Activated CD4-positive, alpha-beta memory T cell treated with anti-CD3 and anti-CD28 coated beads for 36 hours (primary cell): ENCODE results near the gene ADAMTS3. TPM values are rescaled to one million over a fixed set of nuclear protein-coding genes. Genes with fewer than 3 reads are reported as not detected.
"Not testable (repeated sequence)": the region's sequence is repeated elsewhere in the genome, so short reads cannot be mapped to it uniquely, and the experiment has no call there.

Experiments
- CTCF ChIA-PET: fragments of 350-600 bp; sonication (Branson Sonifier 250); formaldehyde crosslinking; loops from one replicate; lab custom pipeline; 2021; ENCODE audit warnings: antibody characterized with exemption, inconsistent platforms; lab: Charles Lee
- POLR2A ChIA-PET: fragments of 350-600 bp; sonication (Branson Sonifier 250); formaldehyde crosslinking; loops from one replicate; lab custom pipeline; 2021; ENCODE audit warnings: antibody characterized with exemption; lab: Charles Lee
- DNase-seq: peaks from one replicate; pipeline ENCODE4 v3.0.0-alpha.2; 2020
- H3K27ac Mint-ChIP-seq: one replicate; pipeline ENCODE4 v1.8.0; 2021; ENCODE audit warnings: mixed read lengths
- H3K27me3 Mint-ChIP-seq: one replicate; pipeline ENCODE4 v1.8.0; 2021; ENCODE audit warnings: mixed read lengths
- H3K36me3 Mint-ChIP-seq: one replicate; pipeline ENCODE4 v1.8.0; 2021; ENCODE audit warnings: mixed read lengths
- H3K4me1 Mint-ChIP-seq: one replicate; pipeline ENCODE4 v1.8.0; 2021; ENCODE audit warnings: low read depth, mixed read lengths
- H3K4me3 Mint-ChIP-seq: one replicate; pipeline ENCODE4 v1.8.0; 2021; ENCODE audit warnings: mild to moderate bottlenecking, mixed read lengths
- H3K9me3 Mint-ChIP-seq: one replicate; pipeline ENCODE4 v1.8.0; 2021; ENCODE audit warnings: mixed read lengths
- intact Hi-C: fragments of 100-400 bp; cut with micrococcal nuclease; formaldehyde crosslinking; loops from one replicate; pipeline ENCODE4 v1.15.1; 2023
- total RNA-seq, 2 experiments: library from RNA; stranded (reverse); gene quantifications; one replicate each; pipeline ENCODE4 v1.2.3, GENCODE V29; 2021

ADAMTS3 gene
- total RNA-seq, 2 experiments from 2014 or later, result not detected

- DNase-seq, H3K4me1 Mint-ChIP-seq, intact Hi-C loops, H3K27ac Mint-ChIP-seq, H3K9me3 Mint-ChIP-seq, H3K36me3 Mint-ChIP-seq, CTCF ChIA-PET, H3K27me3 Mint-ChIP-seq, POLR2A ChIA-PET, H3K4me3 Mint-ChIP-seq: not testable (repeated sequence)
These were observed 143.1 kb downstream of the ADAMTS3 start for GRCh38 chr4:72425908-72426307.

DNA sequence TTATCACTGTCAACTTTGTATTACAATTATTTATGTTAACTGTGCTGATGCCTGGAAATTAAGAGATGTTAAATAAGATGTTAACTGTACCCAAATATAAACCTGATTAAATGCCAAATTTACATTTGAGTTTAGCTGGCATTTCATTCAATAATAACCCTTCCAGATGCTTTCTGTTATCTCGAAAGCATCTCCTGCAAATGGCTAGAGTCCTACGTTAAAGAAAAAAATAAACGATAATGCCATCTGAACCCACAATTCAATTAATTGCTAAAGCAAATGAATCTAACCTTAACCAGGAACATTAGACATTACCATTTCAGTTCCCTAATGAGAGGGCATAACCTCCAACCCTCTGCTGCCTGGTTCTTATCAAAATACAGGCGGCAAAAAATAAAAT is 145.0 kb downstream of the ADAMTS3 start:
- H3K4me3 Mint-ChIP-seq, result no peak overlapping the region
- no peak for DNase-seq
- H3K27me3 Mint-ChIP-seq, result no peaks in the 10 kb centered on the region
- intact Hi-C loops, result no loop called here
- H3K36me3 Mint-ChIP-seq, result no peaks in the 10 kb centered on the region
- H3K9me3 Mint-ChIP-seq, result no peaks in the 10 kb centered on the region
- H3K27ac Mint-ChIP-seq, result no peak overlapping the region
- H3K4me1 Mint-ChIP-seq, result no peaks in the 10 kb centered on the region
- ChIA-PET CTCF (no interaction called here), POLR2A (no interaction called here)

GRCh38 chr4:72422416-72422815 is 146.6 kb downstream of the ADAMTS3 start:
- Mint-ChIP-seq H3K27me3 (no peaks in the 10 kb centered on the region), H3K4me3 (no peak overlapping the region), H3K4me1 (no peaks in the 10 kb centered on the region), H3K36me3 (no peaks in the 10 kb centered on the region), H3K9me3 (no peaks in the 10 kb centered on the region), H3K27ac (no peak overlapping the region)
- DNase-seq, result no peak
- POLR2A ChIA-PET, result no interaction called here
- intact Hi-C loops, result no loop called here
- CTCF ChIA-PET, result no interaction called here

DNA sequence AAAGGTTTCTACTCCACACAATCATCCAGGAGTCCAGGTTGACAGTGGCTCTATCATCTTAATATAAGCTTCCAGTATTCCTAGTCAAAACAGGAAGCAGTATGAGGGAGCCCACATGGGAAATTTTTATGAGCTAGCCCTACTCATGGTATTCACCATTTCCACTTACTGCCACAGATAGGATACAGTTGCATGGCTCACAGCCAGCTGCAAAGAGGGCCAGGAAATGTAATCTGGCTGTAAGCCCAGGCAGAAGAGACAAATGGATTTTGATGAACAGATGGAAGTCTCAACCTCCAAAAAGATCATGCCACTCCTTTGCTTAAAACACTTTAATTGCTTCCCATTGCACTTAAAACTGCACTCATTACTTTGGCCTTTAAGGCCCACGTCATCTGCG is 150.6 kb downstream of the ADAMTS3 start:
- no peaks in the 10 kb centered on the region for H3K4me1 Mint-ChIP-seq
- no peak overlapping the region for H3K27ac Mint-ChIP-seq
- H3K4me3 Mint-ChIP-seq, result no peak overlapping the region
- no peaks in the 10 kb centered on the region for H3K27me3 Mint-ChIP-seq
- intact Hi-C loops, result no loop called here
- POLR2A ChIA-PET, result no interaction called here
- H3K9me3 Mint-ChIP-seq, result no peaks in the 10 kb centered on the region
- DNase-seq, result no peak
- no peaks in the 10 kb centered on the region for H3K36me3 Mint-ChIP-seq
- CTCF ChIA-PET, result no interaction called here

- H3K9me3 Mint-ChIP-seq, result no peaks in the 10 kb centered on the region
- ChIA-PET CTCF (no interaction called here), POLR2A (no interaction called here)
- H3K27ac Mint-ChIP-seq, result no peak overlapping the region
- DNase-seq, result no peak
- intact Hi-C loops, result no loop called here
- no peaks in the 10 kb centered on the region for H3K36me3 Mint-ChIP-seq
- H3K4me3 Mint-ChIP-seq, result no peak overlapping the region
- H3K4me1 Mint-ChIP-seq, result no peaks in the 10 kb centered on the region
- no peaks in the 10 kb centered on the region for H3K27me3 Mint-ChIP-seq
These were observed 158.9 kb downstream of the ADAMTS3 start for GRCh38 chr4:72410158-72410557.

GRCh38 chr4:72408568-72408967 is 160.5 kb downstream of the ADAMTS3 start:
- Mint-ChIP-seq H3K9me3 (no peaks in the 10 kb centered on the region), H3K27ac (no peak overlapping the region), H3K36me3 (no peaks in the 10 kb centered on the region), H3K4me1 (no peaks in the 10 kb centered on the region), H3K4me3 (no peak overlapping the region), H3K27me3 (no peaks in the 10 kb centered on the region)
- no peak for DNase-seq
- intact Hi-C loops, result no loop called here
- POLR2A ChIA-PET, result no interaction called here
- CTCF ChIA-PET, result no interaction called here

DNA sequence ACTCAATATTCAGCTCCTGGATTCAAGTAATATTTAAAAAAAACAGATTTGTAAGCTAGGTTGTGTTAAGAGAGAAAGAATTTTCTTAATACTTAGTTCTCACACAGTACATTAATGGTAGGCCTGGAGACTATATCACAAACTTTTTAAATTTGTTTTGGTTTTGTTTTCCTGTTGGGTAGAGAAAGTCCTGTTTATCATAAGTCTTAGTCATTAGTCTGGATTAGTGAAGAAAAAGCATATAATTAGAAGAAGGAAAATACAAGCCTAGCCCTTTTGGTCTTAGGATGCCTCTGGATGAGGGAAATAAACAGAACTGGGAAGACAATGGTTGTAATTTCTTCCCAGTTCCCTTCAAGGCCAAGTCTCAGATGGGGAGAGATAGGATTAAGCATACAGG is 163.6 kb downstream of the ADAMTS3 start:
- POLR2A ChIA-PET, result no interaction called here
- no peaks in the 10 kb centered on the region for H3K27me3 Mint-ChIP-seq
- no peaks in the 10 kb centered on the region for H3K4me1 Mint-ChIP-seq
- intact Hi-C loops, result no loop called here
- CTCF ChIA-PET, result interaction anchor here (1.3 kb wide), 1 partner anchor 78 kb away, joined by 3 read pairs; no protein-coding TSS in a partner anchor
- H3K9me3 Mint-ChIP-seq, result no peaks in the 10 kb centered on the region
- no peak overlapping the region for H3K4me3 Mint-ChIP-seq
- H3K27ac Mint-ChIP-seq, result no peak overlapping the region
- no peaks in the 10 kb centered on the region for H3K36me3 Mint-ChIP-seq
- no peak for DNase-seq

DNA sequence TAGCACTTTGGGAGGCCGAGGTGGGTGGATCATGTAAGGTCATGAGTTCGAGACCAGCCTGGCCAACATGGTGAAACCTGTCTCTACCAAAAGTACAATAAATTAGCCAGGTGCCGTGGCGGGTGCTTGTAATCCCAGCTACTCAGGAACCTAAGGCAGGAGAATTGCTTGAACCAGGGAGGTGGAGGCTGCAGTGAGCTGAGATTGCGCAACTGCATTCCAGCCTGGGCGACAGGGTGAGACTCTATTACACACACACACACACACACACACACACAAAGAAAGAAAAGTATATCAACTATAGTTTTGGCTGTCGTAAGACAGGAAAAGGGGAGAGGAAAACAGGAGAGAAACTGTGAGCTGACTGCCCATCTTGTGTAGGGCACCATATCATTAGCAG is 171.7 kb downstream of the ADAMTS3 start:
- no peak for DNase-seq
- Mint-ChIP-seq H3K36me3 (no peaks in the 10 kb centered on the region), H3K4me1 (no peaks in the 10 kb centered on the region), H3K27me3 (no peaks in the 10 kb centered on the region), H3K4me3 (no peak overlapping the region), H3K27ac (no peak overlapping the region), H3K9me3 (no peaks in the 10 kb centered on the region)
- CTCF ChIA-PET, result no interaction called here
- POLR2A ChIA-PET, result no interaction called here
- intact Hi-C loops, result no loop called here

DNA sequence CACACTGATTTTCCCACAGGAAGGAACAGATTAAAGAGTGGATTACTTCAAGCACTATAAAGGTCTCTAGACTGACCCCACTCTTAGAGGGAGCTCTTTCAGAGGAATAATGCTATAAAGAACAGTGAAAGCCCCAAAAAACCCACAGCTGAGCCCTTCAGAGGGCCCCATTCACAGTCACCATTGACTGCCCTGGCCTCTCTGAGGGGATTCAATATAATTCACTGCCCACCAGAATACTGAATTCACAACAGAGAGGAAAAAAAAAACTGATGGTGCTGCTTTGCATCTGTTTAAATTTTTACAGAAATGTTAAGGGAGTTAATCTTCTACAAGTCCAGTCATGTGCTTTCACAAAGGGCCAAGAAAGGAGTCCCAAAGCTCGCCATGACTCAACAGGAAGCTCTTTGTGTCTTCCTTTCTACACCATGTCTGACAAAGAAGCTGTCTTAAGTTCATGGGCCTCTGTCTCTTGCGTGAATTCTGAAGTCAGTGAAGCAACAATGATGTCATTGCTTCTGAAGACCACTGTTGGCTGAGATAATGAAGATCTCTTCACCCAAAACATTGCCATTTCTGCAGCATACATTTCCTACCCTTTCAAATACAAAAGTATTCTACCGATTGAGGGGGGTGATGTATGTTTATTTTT is 174.9 kb downstream of the ADAMTS3 start:
- no peak overlapping the region for H3K27ac Mint-ChIP-seq
- H3K36me3 Mint-ChIP-seq, result no peaks in the 10 kb centered on the region
- CTCF ChIA-PET, result no interaction called here
- no peaks in the 10 kb centered on the region for H3K27me3 Mint-ChIP-seq
- H3K4me3 Mint-ChIP-seq, result no peak overlapping the region
- no peaks in the 10 kb centered on the region for H3K4me1 Mint-ChIP-seq
- intact Hi-C loops, result no loop called here
- POLR2A ChIA-PET, result no interaction called here
- no peak for DNase-seq
- H3K9me3 Mint-ChIP-seq, result no peaks in the 10 kb centered on the region

DNA sequence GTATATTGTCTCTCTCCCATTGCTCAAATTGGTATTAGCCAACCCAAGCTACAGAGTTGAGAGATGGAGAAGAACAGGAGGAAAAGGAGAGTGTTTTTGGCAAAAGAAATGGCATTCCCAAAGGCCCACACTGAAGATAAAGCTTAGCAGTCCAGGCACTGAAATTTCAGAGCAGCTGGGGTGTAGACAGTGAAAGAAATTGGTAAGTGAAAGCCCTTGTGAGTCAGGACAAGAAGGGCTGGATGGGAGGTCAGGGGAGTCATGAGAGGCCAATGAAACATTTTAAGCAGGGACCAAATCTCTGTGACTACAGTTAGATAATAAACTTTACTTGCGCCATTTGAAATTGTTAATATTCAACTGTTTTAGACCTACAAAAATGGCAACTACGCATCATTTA is 177.7 kb downstream of the ADAMTS3 start:
- intact Hi-C loops, result no loop called here
- CTCF ChIA-PET, result no interaction called here

GRCh38 chr4:72390409-72390808 is 178.6 kb downstream of the ADAMTS3 start:
- Mint-ChIP-seq H3K36me3 (no peaks in the 10 kb centered on the region), H3K27me3 (no peaks in the 10 kb centered on the region), H3K9me3 (no peaks in the 10 kb centered on the region), H3K27ac (no peak overlapping the region), H3K4me3 (no peak overlapping the region), H3K4me1 (no peaks in the 10 kb centered on the region)
- intact Hi-C loops, result no loop called here
- ChIA-PET POLR2A (no interaction called here), CTCF (no interaction called here)
- no peak for DNase-seq

More for the DNA sequence above, 177.7 kb downstream of the ADAMTS3 start:
- POLR2A ChIA-PET, result no interaction called here
- Mint-ChIP-seq H3K27ac (no peak overlapping the region), H3K36me3 (no peaks in the 10 kb centered on the region), H3K27me3 (no peaks in the 10 kb centered on the region), H3K9me3 (no peaks in the 10 kb centered on the region), H3K4me1 (no peaks in the 10 kb centered on the region), H3K4me3 (no peak overlapping the region)
- DNase-seq, result no peak

- no peak overlapping the region for H3K27ac Mint-ChIP-seq
- H3K4me3 Mint-ChIP-seq, result no peak overlapping the region
- intact Hi-C loops, result no loop called here
- H3K4me1 Mint-ChIP-seq, result no peaks in the 10 kb centered on the region
- no peaks in the 10 kb centered on the region for H3K27me3 Mint-ChIP-seq
- H3K9me3 Mint-ChIP-seq, result no peaks in the 10 kb centered on the region
- DNase-seq, result no peak
- no peaks in the 10 kb centered on the region for H3K36me3 Mint-ChIP-seq
- ChIA-PET CTCF (no interaction called here), POLR2A (no interaction called here)
These were observed 180.5 kb downstream of the ADAMTS3 start for GRCh38 chr4:72388521-72388920.

DNA sequence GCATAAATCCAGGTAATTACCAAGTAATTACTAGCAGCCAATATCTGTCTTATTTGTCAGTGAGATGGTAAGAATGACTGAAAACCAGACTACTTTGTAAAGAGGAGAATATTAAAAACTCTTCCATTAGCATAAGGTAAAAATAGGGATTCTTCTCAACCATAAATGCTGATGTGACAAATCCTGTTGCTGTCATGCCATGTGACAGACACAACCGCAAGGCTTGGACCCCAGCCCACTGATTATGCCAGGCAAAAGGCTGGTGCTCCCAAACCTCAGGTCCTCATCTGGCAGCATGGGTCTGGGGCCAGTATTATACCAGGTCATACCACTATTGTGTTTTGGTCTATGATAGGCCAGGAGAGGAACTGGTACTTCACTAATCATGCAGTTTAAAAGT is 181.1 kb downstream of the ADAMTS3 start:
- no peak overlapping the region for H3K27ac Mint-ChIP-seq
- no peak overlapping the region for H3K4me3 Mint-ChIP-seq
- no peak for DNase-seq
- no peaks in the 10 kb centered on the region for H3K27me3 Mint-ChIP-seq
- no peaks in the 10 kb centered on the region for H3K36me3 Mint-ChIP-seq
- POLR2A ChIA-PET, result no interaction called here
- intact Hi-C loops, result no loop called here
- H3K4me1 Mint-ChIP-seq, result no peaks in the 10 kb centered on the region
- H3K9me3 Mint-ChIP-seq, result no peaks in the 10 kb centered on the region
- CTCF ChIA-PET, result no interaction called here
